ENCODE measurements around the gene ZNF500.
A peak's percentile ranks its signal among the peaks of the same experiment; 100 is the strongest.

Gene ZNF500

DNA sequence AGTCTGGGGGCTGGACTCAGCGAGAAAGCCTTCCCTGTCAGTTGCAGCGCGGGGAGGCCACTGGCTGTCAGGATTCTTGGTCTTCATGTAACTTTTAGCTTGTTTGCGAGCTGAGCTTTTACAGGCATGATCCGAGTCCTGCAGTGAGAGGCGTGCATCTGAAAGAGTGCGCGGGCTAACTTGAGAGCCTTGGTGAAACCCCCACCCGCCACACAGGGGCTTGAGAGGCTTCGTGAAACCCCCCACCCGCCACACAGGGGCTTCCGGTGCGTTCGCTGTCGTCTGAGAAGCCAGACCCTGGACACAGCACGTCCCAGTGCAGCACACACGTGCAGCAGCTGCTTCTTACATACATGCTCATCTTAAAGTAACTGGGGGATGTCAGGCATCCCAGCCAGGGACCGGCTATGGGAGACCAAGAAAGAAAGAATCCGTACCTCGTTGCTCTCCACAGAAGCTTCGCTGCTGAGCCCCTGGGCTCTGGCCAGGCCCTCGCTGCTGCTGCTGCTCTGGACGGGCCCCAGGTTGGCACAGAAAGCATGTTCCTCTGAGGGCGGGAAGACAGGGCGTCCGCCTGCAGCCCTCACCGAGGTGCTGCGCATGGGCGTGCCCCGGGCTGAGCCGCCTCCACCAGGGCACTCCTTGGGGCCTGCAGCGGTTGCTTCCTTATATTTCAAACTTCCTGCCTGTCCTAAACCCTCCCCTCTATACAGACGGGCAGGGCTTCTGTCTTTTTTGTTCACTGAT is 65.8 kb downstream of the ZNF500 start:
- no peak for DNase-seq

DNA sequence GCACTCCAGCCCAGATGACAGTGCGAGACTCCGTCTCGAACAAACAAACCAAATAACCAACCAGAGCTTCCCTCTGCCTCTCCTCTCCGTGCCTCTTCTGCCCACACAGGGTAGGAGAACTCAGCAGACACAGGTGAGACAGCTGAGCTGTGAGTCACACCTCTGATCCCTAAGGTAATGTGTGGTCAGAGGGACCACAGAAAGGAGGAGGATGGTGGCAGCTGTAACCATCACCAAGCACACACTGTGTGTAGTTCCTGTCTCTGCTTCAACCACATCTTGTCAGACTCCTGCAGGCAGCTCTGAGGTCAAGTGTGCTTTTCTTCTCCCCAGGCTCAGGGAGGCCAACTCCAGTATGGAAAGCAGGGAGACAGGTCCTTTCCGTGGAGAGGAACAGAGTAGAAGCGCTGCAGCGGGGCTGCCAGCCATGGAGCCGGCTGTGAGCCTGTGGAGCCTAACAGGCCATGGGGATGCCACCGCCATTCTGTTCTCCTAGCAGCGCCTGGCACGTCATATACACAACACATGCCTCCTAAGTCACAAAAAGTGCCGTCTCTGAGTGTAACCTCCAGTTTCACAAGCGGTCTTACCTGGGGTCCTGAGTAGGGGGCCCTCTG is 66.5 kb downstream of the ZNF500 start:
- peak; percentile 36 for DNase-seq

DNA sequence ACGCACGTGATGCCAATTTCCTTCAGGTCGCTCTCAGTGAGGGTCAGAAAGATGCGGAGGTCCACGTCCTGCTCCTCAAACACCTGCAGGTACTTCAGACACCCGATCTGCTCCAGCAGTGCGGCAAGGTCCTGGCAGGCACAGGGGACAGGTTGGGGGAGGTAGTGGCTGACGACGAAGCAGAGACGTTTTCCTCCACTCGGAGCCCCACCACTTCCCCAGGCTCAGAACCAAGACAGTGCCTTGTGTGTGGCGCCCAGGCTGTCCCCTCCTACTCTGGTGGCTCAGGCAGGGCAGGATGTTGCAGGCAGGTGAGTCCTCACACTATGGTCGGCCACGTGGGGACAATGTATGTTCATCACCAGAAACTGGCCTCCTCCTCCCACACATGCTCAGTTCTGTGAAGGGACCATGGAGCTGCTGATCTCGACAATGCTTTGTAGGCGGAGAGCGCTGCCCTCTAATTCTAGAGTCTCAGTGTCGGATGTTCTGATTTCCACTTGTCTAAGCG is 67.9 kb downstream of the ZNF500 start:
- DNase-seq = no peak

GRCh38 chr16:4698321-4699045 is 68.5 kb downstream of the ZNF500 start:
- no peak for DNase-seq
